IMR-90 (cell line): ENCODE data around the gene RHOH. TPM values are rescaled to one million over a fixed set of nuclear protein-coding genes. Genes with fewer than 3 reads are reported as not detected.

ENCODE experiments used
- ATAC-seq: fragments of 200-7000 bp; cut with Tn5 transposase; 2 replicates; pipeline ENCODE4 v1.9.1; 2020; ENCODE audit warnings: low read depth, mild to moderate bottlenecking, moderate library complexity
- BruUV-seq: library from RNA; stranded (reverse); fragments of 400-500 nt; replicated peaks from 2 replicates; lab custom pipeline; 2021; lab: Mats Ljungman, UMichigan
- CTCF ChIA-PET: fragments of 300-600 bp; formaldehyde crosslinking; extraction: SDS; loops from one replicate; lab custom pipeline; 2021; ENCODE audit warnings: antibody characterized with exemption; lab: Yijun Ruan, JAX
- POLR2A ChIA-PET: fragments of 300-600 bp; sonication (Branson Sonifier 250); formaldehyde crosslinking; loops from one replicate; lab custom pipeline; 2022; ENCODE audit warnings: antibody characterized with exemption; ENCODE audit not compliant: unreplicated experiment; lab: Charles Lee
- DNase-seq: peaks from one replicate; pipeline ENCODE4 v3.0.0; 2013
- H2AFZ ChIP-seq: replicated peaks from 2 replicates; pipeline ENCODE3; 2013; ENCODE audit warnings: low read length, mild to moderate bottlenecking; ENCODE audit not compliant: poor library complexity
- H2AK5ac ChIP-seq: 2 replicates; pipeline ENCODE4 v1.6.1; 2013; ENCODE audit warnings: low read depth, low read length, inconsistent platforms
- H2AK9ac ChIP-seq: replicated peaks from 2 replicates; pipeline ENCODE3; 2013; ENCODE audit warnings: mild to moderate bottlenecking, low read depth, low read length, moderate library complexity; ENCODE audit not compliant: poor library complexity
- H2BK120ac ChIP-seq: 2 replicates; pipeline ENCODE4 v1.6.1; 2013; ENCODE audit warnings: low read depth, low read length, inconsistent platforms
- H2BK15ac ChIP-seq: 3 replicates; pipeline ENCODE4 v1.6.1; 2013; ENCODE audit warnings: low read depth, low read length, inconsistent platforms
- H2BK20ac ChIP-seq: 2 replicates; pipeline ENCODE4 v1.6.1; 2013; ENCODE audit warnings: low read depth, mild to moderate bottlenecking, inconsistent platforms, low read length, moderate library complexity
- H2BK5ac ChIP-seq: 2 replicates; pipeline ENCODE4 v1.6.1; 2013; ENCODE audit warnings: mild to moderate bottlenecking, low read depth, low read length, inconsistent platforms; ENCODE audit not compliant: poor library complexity, severe bottlenecking
- H3K14ac ChIP-seq: replicated peaks from 2 replicates; pipeline ENCODE4 v1.6.1; 2013; ENCODE audit warnings: low read depth, low read length, inconsistent platforms
- H3K18ac ChIP-seq: 2 replicates; pipeline ENCODE4 v1.6.1; 2013; ENCODE audit warnings: low read depth, low read length, control low read depth
- H3K23ac ChIP-seq: 2 replicates; pipeline ENCODE4 v1.6.1; 2013; ENCODE audit warnings: low read depth, low read length, inconsistent platforms
- H3K27ac ChIP-seq: 2 replicates; pipeline ENCODE4 v1.5.1; 2013; ENCODE audit warnings: mild to moderate bottlenecking, control low read depth, low read length; ENCODE audit not compliant: insufficient read depth
- H3K27me3 ChIP-seq: 2 replicates; pipeline ENCODE4 v1.6.1; 2013; ENCODE audit warnings: low read length; ENCODE audit not compliant: control insufficient read depth, insufficient read depth
- H3K36me3 ChIP-seq: 2 replicates; pipeline ENCODE4 v1.6.1; 2013; ENCODE audit warnings: low read length, mixed read lengths; ENCODE audit not compliant: control insufficient read depth, insufficient read depth
- H3K4ac ChIP-seq: 2 replicates; pipeline ENCODE4 v1.6.1; 2013; ENCODE audit warnings: low read depth, low read length, inconsistent platforms
- H3K4me1 ChIP-seq: 2 replicates; pipeline ENCODE4 v1.6.1; 2013; ENCODE audit warnings: low read length, mixed read lengths; ENCODE audit not compliant: control insufficient read depth, insufficient read depth
- H3K4me2 ChIP-seq: 2 replicates; pipeline ENCODE4 v1.6.1; 2013; ENCODE audit warnings: low read depth, mild to moderate bottlenecking, control low read depth, low read length, moderate library complexity
- H3K4me3 ChIP-seq: 2 replicates; pipeline ENCODE4 v1.5.1; 2013; ENCODE audit warnings: low read depth, mild to moderate bottlenecking, control low read depth, low read length, moderate library complexity; ENCODE audit not compliant: insufficient read depth
- H3K56ac ChIP-seq: 2 replicates; pipeline ENCODE4 v1.6.1; 2013; ENCODE audit warnings: low read length, inconsistent platforms; ENCODE audit not compliant: insufficient read depth; ENCODE audit errors: extremely low read depth
- H3K79me1 ChIP-seq, 2 experiments: 2 replicates each; pipeline ENCODE4 v1.6.1; 2013; ENCODE audit warnings: low read length in 2 of 2, inconsistent platforms in 1 of 2, low read depth in 1 of 2
- H3K9ac ChIP-seq: 2 replicates; pipeline ENCODE4 v1.6.1; 2013; ENCODE audit warnings: low read depth, low read length, control low read depth
- H3K9me1 ChIP-seq: 2 replicates; pipeline ENCODE4 v1.6.1; 2013; ENCODE audit warnings: low read length, inconsistent platforms; ENCODE audit not compliant: insufficient read depth
- H3K9me3 ChIP-seq: 2 replicates; pipeline ENCODE4 v1.6.1; 2013; ENCODE audit warnings: low read length; ENCODE audit not compliant: control insufficient read depth, insufficient read depth
- H4K20me1 ChIP-seq: 2 replicates; pipeline ENCODE4 v1.6.1; 2013; ENCODE audit warnings: low read length, inconsistent platforms; ENCODE audit not compliant: insufficient read depth
- H4K5ac ChIP-seq: 2 replicates; pipeline ENCODE4 v1.6.1; 2013; ENCODE audit warnings: mild to moderate bottlenecking, low read depth, low read length, control low read depth
- H4K8ac ChIP-seq, 2 experiments: 2 replicates each; pipeline ENCODE4 v1.6.1; 2013; ENCODE audit warnings: low read depth in 2 of 2, low read length in 2 of 2, control low read depth in 1 of 2, inconsistent platforms in 1 of 2
- H4K91ac ChIP-seq: 2 replicates; pipeline ENCODE4 v1.6.1; 2013; ENCODE audit warnings: low read depth, low read length, inconsistent platforms; ENCODE audit not compliant: insufficient read depth
- BHLHE40 ChIP-seq: fragments of 150-350 bp; IDR thresholded peaks from 2 replicates; pipeline ENCODE4 v1.6.1; 2016; ENCODE audit warnings: mild to moderate bottlenecking, low read depth, low read length
- FOS ChIP-seq: fragments of 150-350 bp; IDR thresholded peaks from 2 replicates; pipeline ENCODE4 v1.6.1; 2016; ENCODE audit warnings: low read depth, low read length
- MXI1 ChIP-seq: IDR thresholded peaks from 2 replicates; pipeline ENCODE4 v1.6.1; 2012; ENCODE audit warnings: low read depth, mild to moderate bottlenecking, low read length, moderate library complexity, borderline replicate concordance
- SMC3 ChIP-seq: fragments of 150-350 bp; IDR thresholded peaks from 2 replicates; pipeline ENCODE4 v1.6.1; 2016; ENCODE audit warnings: low read depth, mild to moderate bottlenecking, antibody characterized with exemption, low read length, moderate library complexity
- USF2 ChIP-seq: fragments of 150-350 bp; IDR thresholded peaks from 2 replicates; pipeline ENCODE4 v1.6.1; 2017; ENCODE audit warnings: mild to moderate bottlenecking, antibody characterized with exemption, low read length, low read depth
- WGBS, 2 experiments: methylation state at CpG; one replicate each; pipeline versions ENCODE4 v1.1.5 to v1.1.7; 2013; ENCODE audit warnings: missing lambda C conversion rate in 2 of 2; ENCODE audit not compliant: insufficient read length in 1 of 2; ENCODE audit errors: extremely low coverage in 2 of 2; 5-methylcytosine and 5-hydroxymethylcytosine counted together
- dilution Hi-C: fragments of 300-500 bp; cut with HindIII; formaldehyde crosslinking; loops from one replicate; pipeline ENCODE4 v1.14.3; 2018; ENCODE audit warnings: low sequenced_read_pairs; ENCODE audit not compliant: unreplicated experiment
- in situ Hi-C: fragments of 300-500 bp; cut with MboI; formaldehyde crosslinking; loops from 3 replicates; pipeline ENCODE4 v1.14.3; 2019; ENCODE audit warnings: low sequenced_read_pairs, inconsistent platforms, mixed read lengths
- intact Hi-C: fragments of 100-400 bp; cut with micrococcal nuclease; formaldehyde crosslinking; loops from 2 replicates; pipeline ENCODE4 v1.10.0; 2022
- polyA plus RNA-seq, 3 experiments: library from polyadenylated mRNA; depleted of rRNA; stranded (reverse); fragments of >200 nt; gene quantifications; 2 replicates each; pipeline ENCODE4 v1.2.3, GENCODE V29; 2012; ENCODE audit warnings: low replicate concordance in 1 of 3
- total RNA-seq: library from RNA; depleted of rRNA; stranded (reverse); fragments of >200 nt; gene quantifications from 2 replicates; pipeline ENCODE4 v1.2.3, GENCODE V29; 2012

RHOH gene
- total and polyA plus RNA-seq, 2 of the 4 experiments (the other 2 are of a cell fraction) = not detected

- H3K4me2 ChIP-seq = no peak overlapping the region
- H4K5ac ChIP-seq = no peak overlapping the region
- no peaks in the 10 kb centered on the region for H4K20me1 ChIP-seq
- no CpG with 5 or more reads among the region's 3 CpGs for WGBS, 2 experiments
- no peak overlapping the region for H3K14ac ChIP-seq
- in situ Hi-C loops = no loop called here
- no TSS peak for BruUV-seq
- DNase-seq (no peak), ATAC-seq (no peak)
- H2BK15ac ChIP-seq = no peak overlapping the region
- CTCF ChIA-PET = interaction anchor here (0.6 to 0.7 kb wide), 3 partner anchors 25 to 461 kb away, joined by 3 to 5 read pairs (median 3); no protein-coding TSS in a partner anchor
- dilution Hi-C loops = no loop called here
- POLR2A ChIA-PET = no interaction called here
- no peak overlapping the region for H2AK5ac ChIP-seq
- no peak overlapping the region for H3K56ac ChIP-seq
- H3K36me3 ChIP-seq = no peaks in the 10 kb centered on the region
- no peak overlapping the region for H2BK5ac ChIP-seq
- no peaks in the 10 kb centered on the region for H3K9me3 ChIP-seq
- H2AFZ ChIP-seq = no peak overlapping the region
- TF ChIP-seq USF2 (no peak), FOS (no peak), MXI1 (no peak), SMC3 (no peak), BHLHE40 (no peak)
- H3K4me3 ChIP-seq = no peak overlapping the region
- H3K4ac ChIP-seq = no peak overlapping the region
- H4K91ac ChIP-seq = no peak overlapping the region
- no peak overlapping the region for H2BK120ac ChIP-seq
- H3K9me1 ChIP-seq = no peaks in the 10 kb centered on the region
- no peak overlapping the region for H3K23ac ChIP-seq
- H2BK20ac ChIP-seq = no peak overlapping the region
- H4K8ac ChIP-seq = no peak overlapping the region
- H3K27me3 ChIP-seq = no peaks in the 10 kb centered on the region
- H3K4me1 ChIP-seq = no peaks in the 10 kb centered on the region
- no peak overlapping the region for H2AK9ac ChIP-seq
- intact Hi-C loops = no loop called here
- no peak overlapping the region for H3K27ac ChIP-seq
- H3K18ac ChIP-seq = no peak overlapping the region
- no peaks in the 10 kb centered on the region for H3K79me1 ChIP-seq
- H3K9ac ChIP-seq = no peak overlapping the region
Measured at GRCh38 chr4:40164459-40164858, 32.4 kb upstream of the RHOH start.
